Keratinocyte (primary cell): ENCODE results near the gene AIFM3. TPM values are rescaled to one million over a fixed set of nuclear protein-coding genes. Genes with fewer than 3 reads are reported as not detected.
"Not testable (repeated sequence)": the region's sequence is repeated elsewhere in the genome, so short reads cannot be mapped to it uniquely, and the experiment has no call there.

Experiments used
- DNase-seq: peaks from one replicate; pipeline ENCODE4 v3.0.0-alpha.2; 2011; ENCODE audit warnings: low read depth, missing footprints, low spot score
- FAIRE-seq: peaks from 2 replicates; lab custom pipeline; 2011; peaks lifted over from hg19 to GRCh38; lab: Jason Lieb, UNC
- H2AFZ ChIP-seq: 2 replicates; pipeline ENCODE4 v1.6.0; 2012; ENCODE audit warnings: low read length, control low read depth, inconsistent platforms; ENCODE audit not compliant: control insufficient read depth
- H3K27ac ChIP-seq: 2 replicates; pipeline ENCODE4 v1.5.1; 2011; ENCODE audit warnings: low read length; ENCODE audit not compliant: control insufficient read depth, insufficient read depth
- H3K27me3 ChIP-seq: 3 replicates; pipeline ENCODE4 v1.6.0; 2011; ENCODE audit warnings: low read length; ENCODE audit not compliant: control insufficient read depth, insufficient read depth; ENCODE audit errors: extremely low read depth
- H3K36me3 ChIP-seq, 2 experiments: 2 replicates in 1 of 2; 3 replicates in 1 of 2; pipeline ENCODE4 v1.5.1; 2011; ENCODE audit warnings: low read length in 2 of 2, mild to moderate bottlenecking in 1 of 2; ENCODE audit not compliant: control insufficient read depth in 2 of 2, insufficient read depth in 2 of 2; ENCODE audit errors: extremely low read depth in 1 of 2
- H3K4me1 ChIP-seq: 3 replicates; pipeline ENCODE4 v1.5.1; 2011; ENCODE audit warnings: low read length; ENCODE audit not compliant: control insufficient read depth, insufficient read depth; ENCODE audit errors: extremely low read depth
- H3K4me2 ChIP-seq: 3 replicates; pipeline ENCODE4 v1.6.0; 2011; ENCODE audit warnings: low read depth, low read length; ENCODE audit not compliant: control insufficient read depth, insufficient read depth; ENCODE audit errors: extremely low read depth
- H3K4me3 ChIP-seq, 3 experiments: fragments of 200-600 bp in 1 of 3; sonication (generic) in 1 of 3; 2 replicates in 2 of 3; 3 replicates in 1 of 3; pipeline ENCODE4 v1.5.1; 2011 to 2016; ENCODE audit warnings: low read length in 3 of 3, mild to moderate bottlenecking in 3 of 3, control low read depth in 2 of 3, inconsistent platforms in 1 of 3, low read depth in 1 of 3, mixed read lengths in 1 of 3, mixed run types in 1 of 3, moderate library complexity in 1 of 3; ENCODE audit not compliant: control insufficient read depth in 2 of 3, insufficient read depth in 2 of 3; ENCODE audit errors: extremely low read depth in 1 of 3
- H3K79me2 ChIP-seq: 2 replicates; pipeline ENCODE4 v1.6.0; 2012; ENCODE audit warnings: low read length; ENCODE audit not compliant: control insufficient read depth, insufficient read depth
- H3K9ac ChIP-seq: 3 replicates; pipeline ENCODE4 v1.6.0; 2011; ENCODE audit warnings: low read length; ENCODE audit not compliant: control insufficient read depth, insufficient read depth; ENCODE audit errors: extremely low read depth
- H3K9me1 ChIP-seq: 3 replicates; pipeline ENCODE4 v1.6.0; 2011; ENCODE audit warnings: low read length; ENCODE audit not compliant: control insufficient read depth, insufficient read depth; ENCODE audit errors: extremely low read depth
- H3K9me3 ChIP-seq: 2 replicates; pipeline ENCODE4 v1.5.1; 2012; ENCODE audit warnings: low read depth, low read length; ENCODE audit not compliant: control insufficient read depth
- H4K20me1 ChIP-seq: 3 replicates; pipeline ENCODE4 v1.6.0; 2011; ENCODE audit warnings: low read length; ENCODE audit not compliant: control insufficient read depth, insufficient read depth; ENCODE audit errors: extremely low read depth
- CTCF ChIP-seq, 3 experiments: IDR thresholded peaks in 1 of 3; conservative IDR thresholded peaks in 1 of 3; optimal IDR thresholded peaks in 1 of 3; 2 replicates in 2 of 3; 3 replicates in 1 of 3; pipeline versions ENCODE3 to v1.5.1; 2011; ENCODE audit warnings: low read length in 3 of 3, mild to moderate bottlenecking in 3 of 3, moderate library complexity in 2 of 3, control low read depth in 1 of 3, inconsistent platforms in 1 of 3; ENCODE audit not compliant: insufficient read depth in 2 of 3; ENCODE audit errors: extremely low read depth in 1 of 3
- EZH2 ChIP-seq: IDR thresholded peaks from one replicate; pipeline ENCODE4 v1.6.1; 2012; ENCODE audit warnings: inconsistent platforms, mild to moderate bottlenecking, low read length, moderate library complexity
- dilution Hi-C: fragments of 300-500 bp; cut with MboI; formaldehyde crosslinking; loops from one replicate; pipeline ENCODE4 v1.7.0; 2020; ENCODE audit warnings: low sequenced_read_pairs; ENCODE audit not compliant: extremely low pct_ligation_motif_present
- polyA plus RNA-seq, 5 experiments: library from polyadenylated mRNA; depleted of rRNA in 3 of 5; stranded (reverse) in 3 of 5; stranded (forward) in 1 of 5; unstranded in 1 of 5; fragments of >200 nt; gene quantifications; 1 replicate in 1 of 5; 2 replicates in 3 of 5; 3 replicates in 1 of 5; pipeline versions ENCODE4 v1.2.1 to v1.2.3, GENCODE V29; 2011 to 2012; ENCODE audit warnings: missing spikeins in 2 of 5, low read depth in 1 of 5, low replicate concordance in 1 of 5

AIFM3 gene
- polyA plus RNA-seq, 1 donor (not counting 4 experiments of a cell fraction or from before 2014, with no cell fraction given): 0.59 TPM

DNA sequence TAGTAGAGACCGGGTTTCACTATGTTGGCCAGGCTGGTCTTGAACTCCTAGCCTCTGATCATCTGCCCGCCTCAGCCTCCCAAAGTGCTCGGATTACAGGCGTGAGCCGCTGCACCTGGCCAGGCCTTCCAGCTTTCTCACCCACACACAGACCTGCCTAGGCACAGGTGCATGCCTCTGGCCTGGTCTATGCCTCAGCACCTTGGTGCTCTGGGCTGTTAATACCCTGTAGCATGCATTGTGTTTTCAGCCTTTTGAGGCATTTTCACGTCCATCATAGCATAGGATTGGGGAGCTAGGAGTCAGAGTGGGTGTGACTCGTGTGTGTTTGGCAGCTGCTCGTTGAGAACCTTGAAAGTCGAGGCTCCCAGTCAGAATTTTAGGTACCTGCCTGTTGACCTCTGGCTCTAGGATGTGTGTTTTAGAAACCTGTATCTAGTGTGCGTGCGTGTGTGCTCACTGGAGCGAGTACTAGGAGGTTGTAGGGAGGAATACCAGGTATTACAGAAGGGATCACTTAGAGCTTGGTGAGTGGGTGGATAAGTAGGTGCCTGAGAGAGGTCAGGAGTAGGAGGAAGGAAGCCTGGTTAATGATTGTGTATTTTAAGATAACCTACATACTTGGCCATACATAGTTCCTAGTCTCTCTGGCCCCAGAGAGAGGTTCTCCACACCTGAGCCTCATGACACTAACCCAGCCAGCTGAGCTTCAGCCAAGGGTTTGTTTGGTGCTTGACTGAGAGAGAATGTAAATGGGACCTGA lies 29.8 kb upstream of the AIFM3 start:
- H3K79me2 ChIP-seq: peaks cover 94% of the 10 kb centered on the region
- H3K4me2 ChIP-seq: peak overlapping the region; percentile 44
- H3K9me1 ChIP-seq: peaks cover 4% of the 10 kb centered on the region
- H3K9ac ChIP-seq: no peak overlapping the region
- peaks cover 20% of the 10 kb centered on the region for H3K4me1 ChIP-seq
- H4K20me1 ChIP-seq: peaks cover 48% of the 10 kb centered on the region
- TF ChIP-seq CTCF (optimal IDR thresholded peaks at IDR 0.05 in 1 of 3, IDR thresholded peaks at IDR 0.05 in 1 of 3, conservative IDR thresholded peaks at IDR 0.05 in 1 of 3; ENCODE audit: extremely low read depth in 1 of 3, insufficient read depth in 2 of 3, low read length in 3 of 3) (no peak), EZH2 (no peak)
- H3K27me3 ChIP-seq: no peaks in the 10 kb centered on the region
- H3K27ac ChIP-seq: peak overlapping the region; percentile 2
- peak overlapping the region in 1 of 3 experiments; percentile 1 for H3K4me3 ChIP-seq
- H3K36me3 ChIP-seq: peaks cover 9 to 30% of the 10 kb centered on the region in 2 experiments
- dilution Hi-C loops: no loop called here
- no peak for FAIRE-seq
- DNase-seq: no peak
- no peaks in the 10 kb centered on the region for H3K9me3 ChIP-seq
- H2AFZ ChIP-seq: no peak overlapping the region

DNA sequence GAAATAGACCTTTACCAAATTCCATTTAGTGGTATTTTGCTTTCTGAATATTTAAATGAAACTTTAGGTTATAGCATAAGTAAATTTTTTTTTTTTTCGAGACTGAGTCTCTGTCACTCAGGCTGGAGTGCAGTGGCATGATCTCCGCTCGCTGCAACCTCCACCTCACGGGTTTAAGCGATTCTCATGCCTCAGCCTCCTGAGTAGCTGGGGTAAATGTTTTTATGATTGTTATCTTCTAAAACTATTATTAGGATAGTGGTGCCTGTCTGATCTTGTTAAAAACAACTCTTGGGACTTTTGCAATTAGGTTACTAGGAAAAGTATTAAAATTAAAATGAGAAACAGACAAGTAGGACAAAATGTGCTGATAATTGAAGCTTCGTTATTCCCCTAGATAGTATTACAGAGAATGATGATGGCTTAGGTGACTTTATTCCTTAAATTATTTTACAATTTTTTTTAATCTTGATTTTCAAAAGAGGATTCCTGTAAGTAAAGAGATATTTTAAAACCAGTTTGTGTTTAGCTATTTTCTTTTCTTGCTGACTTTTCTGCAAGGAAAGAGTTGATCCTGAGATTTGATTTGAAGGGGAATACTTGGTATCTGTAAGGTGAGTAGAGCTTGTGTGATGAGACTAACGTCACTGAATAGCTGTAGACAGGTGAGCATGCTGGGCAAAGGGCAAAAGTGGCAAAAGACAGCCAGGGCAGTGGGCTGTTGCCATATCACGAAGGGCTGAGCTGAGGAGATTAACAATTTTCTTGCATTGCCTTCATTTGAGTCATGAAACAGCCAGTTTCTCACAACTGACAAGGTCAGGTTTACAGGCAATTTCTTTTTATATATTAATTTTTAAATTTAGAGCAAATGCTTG lies 29.0 kb upstream of the AIFM3 start:
- dilution Hi-C loops: no loop called here
- DNase-seq: no peak
- Histone ChIP-seq H3K79me2 (peaks cover 94% of the 10 kb centered on the region), H2AFZ (no peak overlapping the region), H3K9me1 (peaks cover 4% of the 10 kb centered on the region), H3K4me2 (peak overlapping the region; percentile 44), H3K9ac (no peak overlapping the region), H3K27ac (no peak overlapping the region), H4K20me1 (peaks cover 48% of the 10 kb centered on the region), H3K4me3 (no peak overlapping the region), H3K9me3 (no peaks in the 10 kb centered on the region), H3K36me3 (peaks cover 9 to 30% of the 10 kb centered on the region in 2 experiments), H3K27me3 (no peaks in the 10 kb centered on the region), H3K4me1 (peaks cover 20% of the 10 kb centered on the region)
- no peak for FAIRE-seq
- TF ChIP-seq CTCF (optimal IDR thresholded peaks at IDR 0.05 in 1 of 3, IDR thresholded peaks at IDR 0.05 in 1 of 3, conservative IDR thresholded peaks at IDR 0.05 in 1 of 3; ENCODE audit: extremely low read depth in 1 of 3, insufficient read depth in 2 of 3, low read length in 3 of 3) (no peak), EZH2 (no peak)

DNA sequence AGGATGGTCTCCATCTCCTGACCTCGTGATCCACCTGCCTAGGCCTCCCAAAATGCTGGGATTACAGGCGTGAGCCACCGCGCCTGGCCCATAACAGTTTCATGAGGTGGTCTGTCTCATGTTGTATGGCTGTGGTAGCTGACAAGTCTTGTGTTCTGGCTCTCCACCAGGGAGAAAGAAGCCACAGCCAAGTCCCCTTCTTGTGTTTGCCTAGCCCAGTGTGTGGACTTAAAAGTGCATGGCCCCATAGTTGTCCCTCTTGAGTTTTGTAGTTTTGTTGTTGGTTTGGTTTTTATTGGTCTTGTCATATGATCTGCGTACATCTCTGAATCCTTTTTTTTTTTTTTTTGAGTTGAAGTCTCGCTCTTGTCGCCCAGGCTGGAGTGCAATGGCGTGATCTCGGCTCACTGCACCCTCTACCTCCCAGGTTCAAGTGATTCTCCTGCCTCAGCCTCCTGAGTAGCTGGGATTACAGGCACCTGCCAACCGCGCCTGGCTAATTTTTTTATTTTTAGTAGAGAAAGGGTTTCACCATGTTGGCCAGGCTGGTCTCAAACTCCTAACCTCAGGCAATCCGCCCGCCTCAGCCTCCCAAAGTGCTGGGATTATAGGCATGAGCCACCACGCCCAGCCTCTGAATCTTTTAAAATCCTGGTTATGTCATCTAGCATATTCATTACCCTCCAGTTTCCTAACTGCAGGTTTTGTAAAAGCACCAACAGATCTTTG lies 27.4 kb upstream of the AIFM3 start:
- peaks cover 21% of the 10 kb centered on the region for H3K4me1 ChIP-seq
- FAIRE-seq, H3K27ac ChIP-seq, H3K4me2 ChIP-seq, H3K9me3 ChIP-seq, H3K4me3 ChIP-seq, H2AFZ ChIP-seq, dilution Hi-C loops, H3K27me3 ChIP-seq, H3K9me1 ChIP-seq, H3K9ac ChIP-seq, DNase-seq: not testable (repeated sequence)
- H3K36me3 ChIP-seq: peaks cover 5 to 24% of the 10 kb centered on the region in 2 experiments
- peaks cover 43% of the 10 kb centered on the region for H4K20me1 ChIP-seq
- H3K79me2 ChIP-seq: peaks cover 93% of the 10 kb centered on the region
